ENCODE measurements around the gene MATN1.
A peak's percentile ranks its signal among the peaks of the same experiment; 100 is the strongest.

MATN1 gene

GRCh38 chr1:30684881-30685795, 38.2 kb downstream of the MATN1 start:
- Histone ChIP-seq H4K8ac (ENCODE audit: low read depth, low read length) (peak overlapping the region; percentile 68), H2AK5ac (ENCODE audit: low read length) (no peak overlapping the region), H3K27ac (ENCODE audit: low read depth, low read length) (no peak overlapping the region), H3K4ac (ENCODE audit: low read depth, low read length) (no peak overlapping the region), H3K14ac (ENCODE audit: low read length) (no peak overlapping the region), H3K18ac (ENCODE audit: low read length) (no peak overlapping the region), H3K23ac (ENCODE audit: low read length) (no peak overlapping the region), H4K91ac (ENCODE audit: low read depth, low read length) (peak overlapping the region; percentile 26), H3K4me3 (ENCODE audit: low read depth, low read length) (no peak overlapping the region), H3K36me3 (ENCODE audit: control insufficient read depth in 1 of 2, insufficient read depth in 2 of 2, low read length in 2 of 2) (no peaks in the 10 kb centered on the region), H2BK120ac (ENCODE audit: insufficient read depth, low read length, poor library complexity) (no peak overlapping the region), H2AFZ (ENCODE audit: insufficient read depth, low read length, poor library complexity) (peak overlapping the region; percentile 79), H3K9ac (ENCODE audit: low read length) (no peak overlapping the region), H3K27me3 (ENCODE audit: insufficient read depth, low read length) (no peaks in the 10 kb centered on the region), H2BK12ac (ENCODE audit: low read length) (no peak overlapping the region), H3K4me1 (ENCODE audit: control insufficient read depth in 1 of 2, insufficient read depth in 2 of 2, low read length in 2 of 2) (peaks cover 0 to 8% of the 10 kb centered on the region in 2 experiments), H3K79me1 (ENCODE audit: low read length) (no peaks in the 10 kb centered on the region), H3K9me3 (ENCODE audit: insufficient read depth, low read depth, low read length) (peaks cover 9% of the 10 kb centered on the region), H3K4me2 (ENCODE audit: low read length) (peak overlapping the region; percentile 66), H3K79me2 (ENCODE audit: control insufficient read depth, insufficient read depth, low read length, poor library complexity) (no peaks in the 10 kb centered on the region), H2BK5ac (ENCODE audit: low read depth, low read length, poor library complexity) (no peak overlapping the region), H4K12ac (ENCODE audit: low read depth, low read length) (no peak overlapping the region)
- no CpG with 5 or more reads among the region's 56 CpGs for WGBS (ENCODE audit: extremely low coverage, insufficient coverage, insufficient read length)
- DNase-seq: peak in 1 of 2 donors; percentile 19

GRCh38 chr1:30684259-30684658, 39.1 kb downstream of the MATN1 start:
- Histone ChIP-seq H2BK12ac (ENCODE audit: low read length) (no peak overlapping the region), H3K4ac (ENCODE audit: low read depth, low read length) (no peak overlapping the region), H2BK120ac (ENCODE audit: insufficient read depth, low read length, poor library complexity) (no peak overlapping the region), H3K9me3 (ENCODE audit: insufficient read depth, low read depth, low read length) (peaks cover 18% of the 10 kb centered on the region), H3K79me2 (ENCODE audit: control insufficient read depth, insufficient read depth, low read length, poor library complexity) (no peaks in the 10 kb centered on the region), H3K79me1 (ENCODE audit: low read length) (no peaks in the 10 kb centered on the region), H2AK5ac (ENCODE audit: low read length) (no peak overlapping the region), H3K4me2 (ENCODE audit: low read length) (no peak overlapping the region), H4K8ac (ENCODE audit: low read depth, low read length) (no peak overlapping the region), H3K14ac (ENCODE audit: low read length) (no peak overlapping the region), H3K36me3 (ENCODE audit: control insufficient read depth in 1 of 2, insufficient read depth in 2 of 2, low read length in 2 of 2) (no peaks in the 10 kb centered on the region), H4K12ac (ENCODE audit: low read depth, low read length) (no peak overlapping the region), H3K4me1 (ENCODE audit: control insufficient read depth in 1 of 2, insufficient read depth in 2 of 2, low read length in 2 of 2) (peaks cover 0 to 8% of the 10 kb centered on the region in 2 experiments), H3K23ac (ENCODE audit: low read length) (no peak overlapping the region), H3K27me3 (ENCODE audit: insufficient read depth, low read length) (no peaks in the 10 kb centered on the region), H2AFZ (ENCODE audit: insufficient read depth, low read length, poor library complexity) (no peak overlapping the region), H3K4me3 (ENCODE audit: low read depth, low read length) (no peak overlapping the region), H3K27ac (ENCODE audit: low read depth, low read length) (no peak overlapping the region), H3K18ac (ENCODE audit: low read length) (no peak overlapping the region), H2BK5ac (ENCODE audit: low read depth, low read length, poor library complexity) (no peak overlapping the region), H3K9ac (ENCODE audit: low read length) (no peak overlapping the region), H4K91ac (ENCODE audit: low read depth, low read length) (no peak overlapping the region)
- DNase-seq: no peak
- WGBS (ENCODE audit: extremely low coverage, insufficient coverage, insufficient read length): no CpG with 5 or more reads among the region's 4 CpGs

GRCh38 chr1:30683699-30684098, 39.7 kb downstream of the MATN1 start:
- no CpG with 5 or more reads among the region's 5 CpGs for WGBS (ENCODE audit: extremely low coverage, insufficient coverage, insufficient read length)
- no peak overlapping the region for H2AK5ac ChIP-seq (ENCODE audit: low read length)
- H3K79me1 ChIP-seq (ENCODE audit: low read length): no peaks in the 10 kb centered on the region
- no peak overlapping the region for H3K4me3 ChIP-seq (ENCODE audit: low read depth, low read length)
- no peak overlapping the region for H4K12ac ChIP-seq (ENCODE audit: low read depth, low read length)
- no peak overlapping the region for H3K23ac ChIP-seq (ENCODE audit: low read length)
- no peak overlapping the region for H4K8ac ChIP-seq (ENCODE audit: low read depth, low read length)
- H2BK5ac ChIP-seq (ENCODE audit: low read depth, low read length, poor library complexity): no peak overlapping the region
- H3K14ac ChIP-seq (ENCODE audit: low read length): no peak overlapping the region
- H3K79me2 ChIP-seq (ENCODE audit: control insufficient read depth, insufficient read depth, low read length, poor library complexity): no peaks in the 10 kb centered on the region
- DNase-seq: no peak
- H3K4ac ChIP-seq (ENCODE audit: low read depth, low read length): no peak overlapping the region
- no peak overlapping the region for H2BK12ac ChIP-seq (ENCODE audit: low read length)
- H3K4me1 ChIP-seq (ENCODE audit: control insufficient read depth in 1 of 2, insufficient read depth in 2 of 2, low read length in 2 of 2): peaks cover 0 to 8% of the 10 kb centered on the region in 2 experiments
- H3K36me3 ChIP-seq (ENCODE audit: control insufficient read depth in 1 of 2, insufficient read depth in 2 of 2, low read length in 2 of 2): no peaks in the 10 kb centered on the region
- no peaks in the 10 kb centered on the region for H3K27me3 ChIP-seq (ENCODE audit: insufficient read depth, low read length)
- no peak overlapping the region for H4K91ac ChIP-seq (ENCODE audit: low read depth, low read length)
- no peak overlapping the region for H2BK120ac ChIP-seq (ENCODE audit: insufficient read depth, low read length, poor library complexity)
- H3K18ac ChIP-seq (ENCODE audit: low read length): no peak overlapping the region
- no peak overlapping the region for H2AFZ ChIP-seq (ENCODE audit: insufficient read depth, low read length, poor library complexity)
- H3K9ac ChIP-seq (ENCODE audit: low read length): no peak overlapping the region
- H3K27ac ChIP-seq (ENCODE audit: low read depth, low read length): no peak overlapping the region
- no peak overlapping the region for H3K4me2 ChIP-seq (ENCODE audit: low read length)
- peaks cover 21% of the 10 kb centered on the region for H3K9me3 ChIP-seq (ENCODE audit: insufficient read depth, low read depth, low read length)

- no CpG with 5 or more reads among the region's 8 CpGs for WGBS (ENCODE audit: extremely low coverage, insufficient coverage, insufficient read length)
- Histone ChIP-seq H3K4ac (ENCODE audit: low read depth, low read length) (no peak overlapping the region), H3K4me3 (ENCODE audit: low read depth, low read length) (no peak overlapping the region)
These were observed 40.7 kb downstream of the MATN1 start for GRCh38 chr1:30682396-30683275.

More at GRCh38 chr1:30682396-30683275, 40.7 kb downstream of the MATN1 start:
- Histone ChIP-seq H3K4me2 (ENCODE audit: low read length) (no peak overlapping the region), H4K12ac (ENCODE audit: low read depth, low read length) (no peak overlapping the region), H3K9me3 (ENCODE audit: insufficient read depth, low read depth, low read length) (peaks cover 24% of the 10 kb centered on the region), H2BK12ac (ENCODE audit: low read length) (no peak overlapping the region), H3K4me1 (ENCODE audit: control insufficient read depth in 1 of 2, insufficient read depth in 2 of 2, low read length in 2 of 2) (peaks cover 0 to 8% of the 10 kb centered on the region in 2 experiments), H2BK5ac (ENCODE audit: low read depth, low read length, poor library complexity) (no peak overlapping the region), H3K27ac (ENCODE audit: low read depth, low read length) (no peak overlapping the region), H2AFZ (ENCODE audit: insufficient read depth, low read length, poor library complexity) (no peak overlapping the region), H3K9ac (ENCODE audit: low read length) (no peak overlapping the region), H3K79me1 (ENCODE audit: low read length) (no peaks in the 10 kb centered on the region), H3K79me2 (ENCODE audit: control insufficient read depth, insufficient read depth, low read length, poor library complexity) (no peaks in the 10 kb centered on the region), H3K14ac (ENCODE audit: low read length) (no peak overlapping the region), H2AK5ac (ENCODE audit: low read length) (no peak overlapping the region), H3K27me3 (ENCODE audit: insufficient read depth, low read length) (no peaks in the 10 kb centered on the region), H3K23ac (ENCODE audit: low read length) (no peak overlapping the region), H2BK120ac (ENCODE audit: insufficient read depth, low read length, poor library complexity) (no peak overlapping the region), H3K18ac (ENCODE audit: low read length) (no peak overlapping the region), H4K8ac (ENCODE audit: low read depth, low read length) (no peak overlapping the region), H3K36me3 (ENCODE audit: control insufficient read depth in 1 of 2, insufficient read depth in 2 of 2, low read length in 2 of 2) (no peaks in the 10 kb centered on the region), H4K91ac (ENCODE audit: low read depth, low read length) (no peak overlapping the region)
- DNase-seq: no peak

Data from trophoblast cell (in vitro differentiated cells and primary cell).